Astrocyte (in vitro differentiated cells and primary cell): Measurements from ENCODE around the gene ATP6V0E1.

Experiments
- CTCF ChIP-seq: IDR thresholded peaks from 2 replicates; pipeline ENCODE4 v1.5.1; 2011; ENCODE audit warnings: low read depth, mild to moderate bottlenecking, inconsistent platforms, low read length, moderate library complexity; ENCODE audit not compliant: insufficient read depth
- EZH2 ChIP-seq: IDR thresholded peaks from 2 replicates; pipeline ENCODE4 v1.6.1; 2012; ENCODE audit warnings: mild to moderate bottlenecking, low read length, inconsistent platforms; ENCODE audit not compliant: insufficient read depth

- TF ChIP-seq CTCF (no peak), EZH2 (no peak)
Measured at GRCh38 chr5:172956228-172956627, 27.3 kb upstream of the ATP6V0E1 start.
